ENCODE data around the gene FXN. TPM values are rescaled to one million over a fixed set of nuclear protein-coding genes. Genes with fewer than 3 reads are reported as not detected.
"Not testable (repeated sequence)": the region's sequence is repeated elsewhere in the genome, so short reads cannot be mapped to it uniquely, and the experiment has no call there.

Gene FXN
- 2.3 TPM in 2 replicates for total RNA-seq

- DNase-seq (ENCODE audit: low read depth in 2 of 2), result peak; percentile 62 to 85
These were observed at the start of gene FXN for GRCh38 chr9:69035438-69036308. TSS of gene FXN (plus strand) at chr9:69035752. CDS start at chr9:69035783, 31 bp downstream.

- not testable (repeated sequence) for DNase-seq (ENCODE audit: low read depth in 2 of 2)
These were observed 48.6 kb upstream of the FXN start for GRCh38 chr9:68986949-68987348.

- DNase-seq (ENCODE audit: low read depth in 2 of 2), result no peak
These were observed 44.1 kb upstream of the FXN start for GRCh38 chr9:68991457-68991856.

GRCh38 chr9:68995776-68996175 lies 39.8 kb upstream of the FXN start:
- no peak for DNase-seq (ENCODE audit: low read depth in 2 of 2)

GRCh38 chr9:68996462-68996861 lies 39.1 kb upstream of the FXN start:
- DNase-seq (ENCODE audit: low read depth in 2 of 2), result no peak

DNA sequence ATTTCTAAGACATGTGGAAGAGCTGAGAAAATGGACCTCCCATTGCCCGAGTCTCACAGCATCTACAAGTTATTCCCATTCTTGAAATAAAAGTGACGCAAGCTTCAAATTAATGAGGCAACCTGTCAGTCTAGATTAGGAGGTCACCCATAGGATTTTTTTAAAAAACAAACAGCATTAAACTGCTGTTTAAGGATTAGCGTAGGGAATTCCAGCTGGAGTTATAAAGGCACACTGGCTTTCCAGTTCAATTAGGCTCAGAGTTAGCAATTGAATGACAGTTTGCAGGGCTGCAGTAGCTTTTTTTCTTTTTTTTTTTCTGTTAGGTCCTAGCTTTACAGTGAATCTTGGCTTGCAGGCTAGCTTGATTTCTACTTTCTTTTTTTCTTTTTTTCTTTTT lies 37.9 kb upstream of the FXN start:
- no peak for DNase-seq (ENCODE audit: low read depth in 2 of 2)

GRCh38 chr9:68998385-68998784 lies 37.2 kb upstream of the FXN start:
- no peak for DNase-seq (ENCODE audit: low read depth in 2 of 2)

DNA sequence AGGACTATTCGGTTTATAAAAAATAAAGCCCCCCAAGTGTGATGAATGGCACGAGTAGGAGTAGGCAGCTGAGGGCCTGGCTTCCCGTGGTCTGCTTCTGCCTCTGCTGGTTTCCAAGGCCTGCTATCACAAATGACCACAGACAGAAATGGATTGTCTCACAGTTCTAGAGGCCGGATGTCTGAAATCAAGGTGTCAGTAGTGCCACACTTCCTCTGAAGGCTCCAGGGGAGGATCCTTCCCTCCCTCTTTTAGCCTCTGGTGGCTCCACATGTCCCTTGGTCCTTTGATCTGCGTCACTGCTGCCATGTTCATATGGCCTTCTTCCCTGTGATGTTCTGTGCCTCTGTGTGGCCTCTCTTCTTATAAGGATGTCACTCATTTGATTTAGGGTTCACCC lies 36.7 kb upstream of the FXN start:
- DNase-seq (ENCODE audit: low read depth in 2 of 2), result no peak

- DNase-seq (ENCODE audit: low read depth in 2 of 2), result peak; percentile 43 to 66
These were observed 36.0 kb upstream of the FXN start for GRCh38 chr9:68999393-69000105.

- DNase-seq (ENCODE audit: low read depth in 2 of 2), result no peak
These were observed 33.6 kb upstream of the FXN start for GRCh38 chr9:69001921-69002320.

DNA sequence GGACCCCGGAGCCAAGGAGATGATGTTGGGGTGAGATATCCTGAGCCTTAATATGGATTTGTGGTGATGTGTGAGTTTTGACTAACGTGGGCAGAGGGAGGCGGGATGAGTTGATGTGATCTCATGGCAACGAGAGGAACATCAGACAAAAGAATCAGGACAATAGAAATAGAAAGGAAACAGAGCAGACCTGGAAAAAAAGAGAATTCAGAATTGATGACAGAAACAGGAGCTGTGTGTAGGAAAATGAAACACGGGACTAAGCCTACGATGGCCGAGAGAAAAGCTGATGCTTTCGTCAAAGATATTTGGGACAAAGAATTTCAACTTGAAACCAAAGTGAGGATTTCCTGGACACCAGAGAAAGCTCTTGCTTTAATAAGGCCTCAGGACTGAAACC lies 32.5 kb upstream of the FXN start:
- peak; percentile 18 to 55 for DNase-seq (ENCODE audit: low read depth in 2 of 2)

DNA sequence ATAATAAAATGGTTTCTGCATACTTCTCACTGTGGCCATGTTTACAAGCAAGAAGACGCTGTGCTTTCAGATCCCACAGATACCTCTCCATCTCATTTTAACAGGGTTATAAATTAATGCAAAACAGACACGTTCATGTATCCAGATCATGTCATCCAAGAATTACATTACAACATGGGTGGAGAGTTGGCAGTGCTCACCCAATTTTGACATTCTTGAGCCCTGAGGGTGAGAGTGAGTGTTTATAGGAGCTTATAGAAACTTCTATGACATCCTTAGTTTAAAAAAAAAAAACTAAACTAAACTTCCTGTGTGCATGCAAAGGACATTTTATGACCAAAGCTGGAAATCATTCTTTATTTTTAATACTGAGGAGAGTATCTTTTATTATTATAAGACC lies 30.7 kb upstream of the FXN start:
- DNase-seq (ENCODE audit: low read depth in 2 of 2), result no peak

- DNase-seq (ENCODE audit: low read depth in 2 of 2), result no peak
These were observed 25.8 kb upstream of the FXN start for GRCh38 chr9:69009708-69010107.

DNA sequence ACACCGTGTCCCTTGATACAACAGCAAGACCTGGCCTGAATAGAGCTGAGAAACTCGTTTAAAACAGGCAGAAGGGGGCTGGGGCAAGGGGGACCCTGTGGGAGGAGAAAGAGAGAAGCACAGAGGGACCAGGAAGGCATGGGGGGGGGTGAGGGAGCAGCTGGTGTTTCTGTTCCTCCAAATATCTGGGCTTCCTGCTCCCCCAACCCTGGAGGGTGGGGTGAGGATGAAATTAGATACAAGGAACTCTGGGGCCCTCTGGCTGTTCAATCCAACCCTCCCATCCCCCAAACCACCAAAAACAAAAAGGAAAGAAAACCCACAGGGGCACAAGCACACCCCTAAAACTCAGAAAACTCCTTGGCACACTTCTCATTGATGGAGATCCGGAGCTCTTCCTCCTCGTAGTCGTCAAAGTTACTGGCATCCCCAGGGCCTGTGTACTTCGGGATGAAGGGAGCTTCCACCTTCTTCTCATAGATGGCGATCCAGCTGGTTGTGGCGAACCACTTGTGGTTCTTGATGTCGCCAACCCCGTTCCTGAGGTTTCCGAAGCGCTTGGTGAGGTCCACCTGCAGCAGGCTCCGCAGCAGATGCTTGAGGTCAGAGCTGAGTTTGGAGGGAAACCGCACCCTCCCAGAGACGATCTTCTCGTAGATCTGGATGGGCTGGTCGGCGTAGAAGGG lies 22.7 kb upstream of the FXN start:
- DNase-seq (ENCODE audit: low read depth in 2 of 2), result no peak

GRCh38 chr9:69013382-69013727 lies 22.2 kb upstream of the FXN start:
- DNase-seq (ENCODE audit: low read depth in 2 of 2), result no peak

- no peak for DNase-seq (ENCODE audit: low read depth in 2 of 2)
These were observed 21.5 kb upstream of the FXN start, which contains the start of gene PRKACG for GRCh38 chr9:69014013-69014412. TSS of gene PRKACG (minus strand) at chr9:69014113. CDS start at chr9:69014092, 21 bp downstream.

- DNase-seq (ENCODE audit: low read depth in 2 of 2), result no peak
These were observed 19.1 kb upstream of the FXN start for GRCh38 chr9:69016191-69017096.

DNA sequence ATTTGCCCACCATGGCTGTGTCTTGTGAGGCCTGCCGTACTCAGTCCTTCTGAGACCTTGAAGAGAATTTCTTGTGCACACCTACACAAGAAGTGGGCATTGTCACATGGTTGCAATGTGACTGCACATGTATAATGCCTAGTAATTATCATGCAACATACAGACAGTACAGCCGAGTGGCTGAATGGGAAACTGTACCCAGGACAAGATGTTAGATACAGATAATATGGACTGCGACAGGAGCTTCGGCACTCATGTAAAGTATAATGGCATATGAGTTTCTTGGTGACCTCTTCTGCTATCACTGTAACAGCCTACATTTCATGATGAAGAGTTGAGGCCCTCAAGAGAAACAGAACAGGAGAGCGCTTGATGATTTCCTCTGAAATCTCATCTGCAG lies 16.8 kb upstream of the FXN start:
- no peak for DNase-seq (ENCODE audit: low read depth in 2 of 2)

- DNase-seq (ENCODE audit: low read depth in 2 of 2), result no peak
These were observed 15.7 kb upstream of the FXN start for GRCh38 chr9:69019808-69020207.

DNA sequence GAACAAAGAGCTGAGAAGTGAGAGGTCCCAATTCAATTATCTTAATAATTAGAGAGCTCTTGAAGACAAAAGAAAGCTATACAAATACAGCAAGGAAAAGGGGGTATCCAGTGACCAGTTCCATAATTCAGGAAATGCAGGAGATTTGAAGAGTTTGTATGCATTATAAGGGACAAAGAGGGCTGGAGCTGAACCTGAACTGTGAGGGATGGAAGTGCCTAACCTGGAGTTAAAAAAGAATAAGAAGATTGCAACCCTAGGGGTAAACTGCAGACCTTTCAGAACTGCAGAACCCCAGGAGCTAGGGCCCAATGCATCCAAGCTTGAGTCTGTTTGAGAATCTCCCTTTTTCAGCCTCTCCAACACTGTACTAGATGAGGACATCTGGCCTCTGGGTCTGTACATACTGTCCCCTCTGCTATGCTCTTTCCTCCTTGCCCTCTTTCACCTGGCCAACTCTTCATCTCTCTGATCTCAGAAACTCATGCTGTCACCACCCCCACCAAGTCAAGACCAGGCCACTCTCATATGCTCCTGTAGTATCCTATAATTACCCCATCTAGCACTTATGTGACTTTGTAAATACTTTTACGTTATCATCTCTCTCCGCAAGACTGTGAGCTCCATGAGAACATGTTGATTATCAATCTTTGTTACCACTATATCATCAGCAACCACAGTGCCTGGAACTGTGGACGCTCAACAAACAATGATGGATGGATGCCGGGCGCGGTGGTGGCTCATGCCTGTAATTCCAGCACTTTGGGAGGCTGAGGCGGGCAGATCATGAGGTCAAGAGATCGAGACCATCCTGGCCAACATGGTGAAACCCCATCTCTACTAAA lies 15.0 kb upstream of the FXN start:
- DNase-seq (ENCODE audit: low read depth in 2 of 2), result no peak

Measured in dermis microvascular lymphatic vessel endothelial cell (primary cell).